ENCODE data around the gene TEDC2. TPM values are rescaled to one million over a fixed set of nuclear protein-coding genes. Genes with fewer than 3 reads are reported as not detected.

The TEDC2 gene
- total and polyA plus RNA-seq, 10 of the 15 experiments (the other 5 are each of a cell fraction or from before 2014, with no cell fraction given): 0.23 to 47.9 (median 19.1) TPM

DNA sequence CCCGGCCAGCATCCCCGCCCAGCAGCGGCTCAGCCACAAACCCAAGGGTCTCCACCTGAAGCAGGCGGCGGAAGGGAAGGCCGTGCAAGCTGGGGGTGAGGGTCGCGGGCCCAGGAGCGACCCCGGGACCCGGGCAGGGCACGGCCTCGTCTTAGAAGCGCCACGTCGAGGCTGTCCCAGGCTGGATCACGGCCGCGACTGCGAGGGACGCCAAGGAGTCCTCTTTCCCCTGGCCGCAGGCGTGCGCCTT is 31.2 kb upstream of the TEDC2 start (continued):
- TF ChIP-seq, protein P1, sequence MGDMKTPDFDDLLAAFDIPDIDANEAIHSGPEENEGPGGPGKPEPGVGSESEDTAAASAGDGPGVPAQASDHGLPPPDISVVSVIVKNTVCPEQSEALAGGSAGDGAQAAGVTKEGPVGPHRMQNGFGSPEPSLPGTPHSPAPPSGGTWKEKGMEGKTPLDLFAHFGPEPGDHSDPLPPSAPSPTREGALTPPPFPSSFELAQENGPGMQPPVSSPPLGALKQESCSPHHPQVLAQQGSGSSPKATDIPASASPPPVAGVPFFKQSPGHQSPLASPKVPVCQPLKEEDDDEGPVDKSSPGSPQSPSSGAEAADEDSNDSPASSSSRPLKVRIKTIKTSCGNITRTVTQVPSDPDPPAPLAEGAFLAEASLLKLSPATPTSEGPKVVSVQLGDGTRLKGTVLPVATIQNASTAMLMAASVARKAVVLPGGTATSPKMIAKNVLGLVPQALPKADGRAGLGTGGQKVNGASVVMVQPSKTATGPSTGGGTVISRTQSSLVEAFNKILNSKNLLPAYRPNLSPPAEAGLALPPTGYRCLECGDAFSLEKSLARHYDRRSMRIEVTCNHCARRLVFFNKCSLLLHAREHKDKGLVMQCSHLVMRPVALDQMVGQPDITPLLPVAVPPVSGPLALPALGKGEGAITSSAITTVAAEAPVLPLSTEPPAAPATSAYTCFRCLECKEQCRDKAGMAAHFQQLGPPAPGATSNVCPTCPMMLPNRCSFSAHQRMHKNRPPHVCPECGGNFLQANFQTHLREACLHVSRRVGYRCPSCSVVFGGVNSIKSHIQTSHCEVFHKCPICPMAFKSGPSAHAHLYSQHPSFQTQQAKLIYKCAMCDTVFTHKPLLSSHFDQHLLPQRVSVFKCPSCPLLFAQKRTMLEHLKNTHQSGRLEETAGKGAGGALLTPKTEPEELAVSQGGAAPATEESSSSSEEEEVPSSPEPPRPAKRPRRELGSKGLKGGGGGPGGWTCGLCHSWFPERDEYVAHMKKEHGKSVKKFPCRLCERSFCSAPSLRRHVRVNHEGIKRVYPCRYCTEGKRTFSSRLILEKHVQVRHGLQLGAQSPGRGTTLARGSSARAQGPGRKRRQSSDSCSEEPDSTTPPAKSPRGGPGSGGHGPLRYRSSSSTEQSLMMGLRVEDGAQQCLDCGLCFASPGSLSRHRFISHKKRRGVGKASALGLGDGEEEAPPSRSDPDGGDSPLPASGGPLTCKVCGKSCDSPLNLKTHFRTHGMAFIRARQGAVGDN (IDR thresholded peaks at IDR 0.05): 0 out of 2 replicates have a peak, but pooled peaks have one; percentile 15
- TF ChIP-seq ZNF207 (IDR thresholded peaks at IDR 0.05; ENCODE audit: borderline replicate concordance) (no peak), SREBF1 (IDR thresholded peaks at IDR 0.05; ENCODE audit: low read length) (no peak), SPI1 (IDR thresholded peaks at IDR 0.05; ENCODE audit: borderline replicate concordance, insufficient read depth, low read depth, low read length) (no peak), PAX8 (IDR thresholded peaks at IDR 0.05) (no peak), BRCA1 (IDR thresholded peaks at IDR 0.05; ENCODE audit: low read depth, low read length) (no peak), SUPT20H (IDR thresholded peaks at IDR 0.05; ENCODE audit: borderline replicate concordance, control insufficient read depth, low read depth, low read length) (no peak), POU2F2 (IDR thresholded peaks at IDR 0.05; ENCODE audit: borderline replicate concordance, low read depth, low read length) (no peak), NR2C1 (IDR thresholded peaks at IDR 0.05) (no peak), NFIC (IDR thresholded peaks at IDR 0.05; ENCODE audit: low read depth, low read length) (no peak), NBN (IDR thresholded peaks at IDR 0.05) (0 out of 2 replicates have a peak, but pooled peaks have one; percentile 20), DPF2 (IDR thresholded peaks at IDR 0.05) (peak; percentile 28; the same call in 1 of the 2 replicates), ESRRA (IDR thresholded peaks at IDR 0.05; ENCODE audit: low read length) (no peak), SMAD5 (IDR thresholded peaks at IDR 0.05; ENCODE audit: low read depth) (no peak), CBX5 (IDR thresholded peaks at IDR 0.05; ENCODE audit: low read depth) (no peak), KDM1A (IDR thresholded peaks at IDR 0.05; ENCODE audit: borderline replicate concordance) (no peak), CREB1 (IDR thresholded peaks at IDR 0.05; ENCODE audit: low read depth) (no peak), POLR2AphosphoS5 (IDR thresholded peaks at IDR 0.05; ENCODE audit: low read length) (no peak), YBX1 (IDR thresholded peaks at IDR 0.05) (no peak), HDAC6 (IDR thresholded peaks at IDR 0.05; ENCODE audit: unreplicated experiment) (no peak), CHD2 (IDR thresholded peaks at IDR 0.05; ENCODE audit: borderline replicate concordance, low read depth, low read length) (no peak)
- TF ChIP-seq, protein P2, sequence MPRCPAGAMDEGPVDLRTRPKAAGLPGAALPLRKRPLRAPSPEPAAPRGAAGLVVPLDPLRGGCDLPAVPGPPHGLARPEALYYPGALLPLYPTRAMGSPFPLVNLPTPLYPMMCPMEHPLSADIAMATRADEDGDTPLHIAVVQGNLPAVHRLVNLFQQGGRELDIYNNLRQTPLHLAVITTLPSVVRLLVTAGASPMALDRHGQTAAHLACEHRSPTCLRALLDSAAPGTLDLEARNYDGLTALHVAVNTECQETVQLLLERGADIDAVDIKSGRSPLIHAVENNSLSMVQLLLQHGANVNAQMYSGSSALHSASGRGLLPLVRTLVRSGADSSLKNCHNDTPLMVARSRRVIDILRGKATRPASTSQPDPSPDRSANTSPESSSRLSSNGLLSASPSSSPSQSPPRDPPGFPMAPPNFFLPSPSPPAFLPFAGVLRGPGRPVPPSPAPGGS (IDR thresholded peaks at IDR 0.05; ENCODE audit: borderline replicate concordance, insufficient read depth, low read depth, low read length, poor library complexity, severe bottlenecking): no peak
- TF ChIP-seq, protein P3, sequence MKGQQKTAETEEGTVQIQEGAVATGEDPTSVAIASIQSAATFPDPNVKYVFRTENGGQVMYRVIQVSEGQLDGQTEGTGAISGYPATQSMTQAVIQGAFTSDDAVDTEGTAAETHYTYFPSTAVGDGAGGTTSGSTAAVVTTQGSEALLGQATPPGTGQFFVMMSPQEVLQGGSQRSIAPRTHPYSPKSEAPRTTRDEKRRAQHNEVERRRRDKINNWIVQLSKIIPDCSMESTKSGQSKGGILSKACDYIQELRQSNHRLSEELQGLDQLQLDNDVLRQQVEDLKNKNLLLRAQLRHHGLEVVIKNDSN (IDR thresholded peaks at IDR 0.05; ENCODE audit: borderline replicate concordance, extremely low read length, insufficient read depth, low read depth, low read length): no peak
- TF ChIP-seq, protein P4, sequence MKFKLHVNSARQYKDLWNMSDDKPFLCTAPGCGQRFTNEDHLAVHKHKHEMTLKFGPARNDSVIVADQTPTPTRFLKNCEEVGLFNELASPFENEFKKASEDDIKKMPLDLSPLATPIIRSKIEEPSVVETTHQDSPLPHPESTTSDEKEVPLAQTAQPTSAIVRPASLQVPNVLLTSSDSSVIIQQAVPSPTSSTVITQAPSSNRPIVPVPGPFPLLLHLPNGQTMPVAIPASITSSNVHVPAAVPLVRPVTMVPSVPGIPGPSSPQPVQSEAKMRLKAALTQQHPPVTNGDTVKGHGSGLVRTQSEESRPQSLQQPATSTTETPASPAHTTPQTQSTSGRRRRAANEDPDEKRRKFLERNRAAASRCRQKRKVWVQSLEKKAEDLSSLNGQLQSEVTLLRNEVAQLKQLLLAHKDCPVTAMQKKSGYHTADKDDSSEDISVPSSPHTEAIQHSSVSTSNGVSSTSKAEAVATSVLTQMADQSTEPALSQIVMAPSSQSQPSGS (IDR thresholded peaks at IDR 0.05; ENCODE audit: low read length): no peak
- TF ChIP-seq, protein P5, sequence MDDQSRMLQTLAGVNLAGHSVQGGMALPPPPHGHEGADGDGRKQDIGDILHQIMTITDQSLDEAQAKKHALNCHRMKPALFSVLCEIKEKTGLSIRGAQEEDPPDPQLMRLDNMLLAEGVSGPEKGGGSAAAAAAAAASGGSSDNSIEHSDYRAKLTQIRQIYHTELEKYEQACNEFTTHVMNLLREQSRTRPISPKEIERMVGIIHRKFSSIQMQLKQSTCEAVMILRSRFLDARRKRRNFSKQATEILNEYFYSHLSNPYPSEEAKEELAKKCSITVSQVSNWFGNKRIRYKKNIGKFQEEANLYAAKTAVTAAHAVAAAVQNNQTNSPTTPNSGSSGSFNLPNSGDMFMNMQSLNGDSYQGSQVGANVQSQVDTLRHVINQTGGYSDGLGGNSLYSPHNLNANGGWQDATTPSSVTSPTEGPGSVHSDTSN (IDR thresholded peaks at IDR 0.05; ENCODE audit: insufficient replicate concordance, low read depth, low read length): no peak

Data from GM12878 (cell line).